Liver (tissue), 9 donors: ENCODE results near the gene GPR161. TPM values are rescaled to one million over a fixed set of nuclear protein-coding genes. Genes with fewer than 3 reads are reported as not detected.

Experiments used
- DNase-seq: peaks from one replicate; pipeline ENCODE4 v3.0.0-alpha.2; 2017; ENCODE audit warnings: low spot score
- H3K27ac ChIP-seq, 2 donors: one replicate each; pipeline ENCODE4 v1.7.0; 2013; ENCODE audit warnings: inconsistent platforms in 2 of 2, low read length in 2 of 2, control low read depth in 1 of 2, low read depth in 1 of 2, mild to moderate bottlenecking in 1 of 2
- H3K27me3 ChIP-seq, 4 donors: one replicate each; pipeline versions ENCODE4 v1.6.1 to v1.7.0; 2013; ENCODE audit warnings: low read length in 3 of 4, inconsistent platforms in 1 of 4, mild to moderate bottlenecking in 1 of 4, moderate library complexity in 1 of 4; ENCODE audit not compliant: control insufficient read depth in 4 of 4, insufficient read depth in 4 of 4
- H3K36me3 ChIP-seq, 4 donors: one replicate each; pipeline versions ENCODE4 v1.6.1 to v1.7.0; 2013; ENCODE audit warnings: low read length in 3 of 4, mild to moderate bottlenecking in 3 of 4, low read depth in 1 of 4, moderate library complexity in 1 of 4; ENCODE audit not compliant: control insufficient read depth in 4 of 4, insufficient read depth in 3 of 4
- H3K4me1 ChIP-seq, 4 donors: one replicate each; pipeline versions ENCODE4 v1.6.1 to v1.7.0; 2013; ENCODE audit warnings: low read length in 3 of 4, mild to moderate bottlenecking in 3 of 4, moderate library complexity in 1 of 4; ENCODE audit not compliant: control insufficient read depth in 4 of 4, insufficient read depth in 4 of 4
- H3K4me3 ChIP-seq, 3 donors: one replicate each; pipeline versions ENCODE4 v1.6.1 to v1.7.0; 2013; ENCODE audit warnings: low read length in 3 of 3, control low read depth in 1 of 3, low read depth in 1 of 3, mild to moderate bottlenecking in 1 of 3
- H3K9ac ChIP-seq, 2 donors: one replicate each; pipeline ENCODE4 v1.7.0; 2013; ENCODE audit warnings: low read length in 2 of 2, mild to moderate bottlenecking in 2 of 2, moderate library complexity in 2 of 2, control low read depth in 1 of 2, low read depth in 1 of 2
- H3K9me3 ChIP-seq, 4 donors: one replicate each; pipeline versions ENCODE4 v1.6.1 to v1.7.0; 2013; ENCODE audit warnings: low read length in 3 of 4; ENCODE audit not compliant: control insufficient read depth in 4 of 4
- ATF3 ChIP-seq: IDR thresholded peaks from 2 replicates; pipeline ENCODE4 v1.6.1; 2016; ENCODE audit warnings: antibody characterized with exemption
- CTCF ChIP-seq: fragments of 150-350 bp; IDR thresholded peaks from 2 replicates; pipeline ENCODE4 v1.5.1; 2017; ENCODE audit warnings: improper control_type of control experiment, low read depth, low read length; ENCODE audit not compliant: missing input control
- EGR1 ChIP-seq, 2 donors: IDR thresholded peaks; 2 replicates each; pipeline ENCODE4 v1.6.1; 2016 to 2018; ENCODE audit warnings: antibody characterized with exemption in 2 of 2, low read depth in 2 of 2
- GABPA ChIP-seq, 2 donors: IDR thresholded peaks in 1 of 2; conservative IDR thresholded peaks in 1 of 2; 2 replicates each; pipeline ENCODE4 v1.6.1; 2016; ENCODE audit warnings: antibody characterized with exemption in 2 of 2, mild to moderate bottlenecking in 1 of 2, moderate library complexity in 1 of 2
- HNF4A ChIP-seq, 2 donors: conservative IDR thresholded peaks; 2 replicates each; pipeline ENCODE4 v1.6.1; 2016; ENCODE audit warnings: antibody characterized with exemption in 2 of 2, mild to moderate bottlenecking in 2 of 2
- HNF4G ChIP-seq: IDR thresholded peaks from 2 replicates; pipeline ENCODE4 v1.6.1; 2016; ENCODE audit warnings: antibody characterized with exemption
- JUND ChIP-seq, 2 donors: IDR thresholded peaks; 2 replicates each; pipeline ENCODE4 v1.6.1; 2016; ENCODE audit warnings: antibody characterized with exemption in 2 of 2
- MAX ChIP-seq: IDR thresholded peaks from 2 replicates; pipeline ENCODE4 v1.6.1; 2016; ENCODE audit warnings: antibody characterized with exemption
- NR2F2 ChIP-seq: IDR thresholded peaks from 2 replicates; pipeline ENCODE4 v1.6.1; 2016; ENCODE audit warnings: antibody characterized with exemption
- RAD21 ChIP-seq, 2 donors: IDR thresholded peaks; 2 replicates each; pipeline ENCODE4 v1.6.1; 2016; ENCODE audit warnings: antibody characterized with exemption in 2 of 2, mild to moderate bottlenecking in 2 of 2
- REST ChIP-seq: IDR thresholded peaks from 2 replicates; pipeline ENCODE4 v1.6.1; 2016; ENCODE audit warnings: antibody characterized with exemption, mild to moderate bottlenecking
- RXRA ChIP-seq, 2 donors: IDR thresholded peaks; 2 replicates each; pipeline ENCODE4 v1.6.1; 2017 to 2018; ENCODE audit warnings: antibody characterized with exemption in 2 of 2, mild to moderate bottlenecking in 1 of 2
- SP1 ChIP-seq: IDR thresholded peaks from 2 replicates; pipeline ENCODE4 v1.6.1; 2018; ENCODE audit warnings: antibody characterized with exemption, mild to moderate bottlenecking
- TAF1 ChIP-seq: conservative IDR thresholded peaks from 2 replicates; pipeline ENCODE4 v1.6.1; 2016; ENCODE audit warnings: antibody characterized with exemption, mild to moderate bottlenecking
- YY1 ChIP-seq: IDR thresholded peaks from 2 replicates; pipeline ENCODE4 v1.6.1; 2016; ENCODE audit warnings: antibody characterized with exemption, mild to moderate bottlenecking
- ZBTB33 ChIP-seq: IDR thresholded peaks from 2 replicates; pipeline ENCODE4 v1.6.1; 2016; ENCODE audit warnings: antibody characterized with exemption
- WGBS: extraction: QIAGEN DNeasy Blood & Tissue Kit; methylation state at CpG from one replicate; pipeline ENCODE4 v1.1.7; 2013; 5-methylcytosine and 5-hydroxymethylcytosine counted together
- polyA plus RNA-seq, 2 donors: library from polyadenylated mRNA; stranded (reverse) in 1 of 2; unstranded in 1 of 2; fragments of 200-250 nt in 1 of 2; fragments of >200 nt in 1 of 2; fragmentation: Nextera tagmentation in 1 of 2; extraction: Ambion mirVana in 1 of 2; gene quantifications; one replicate each; pipeline versions ENCODE4 v1.2.1 to v1.2.3, GENCODE V29; 2013 to 2015
- total RNA-seq, 2 donors: library from RNA; depleted of rRNA; stranded (reverse); fragments of >200 nt; gene quantifications; one replicate each; pipeline ENCODE4 v1.2.3, GENCODE V29; 2014
- donor health status: healthy.
- donor health status: healthy.
- donor health status: healthy.
- donor health status: healthy.
- donor health status: healthy.

The GPR161 gene
- total and polyA plus RNA-seq, 4 donors = 0.33 to 1.1 (median 0.73) TPM

GRCh38 chr1:168180148-168180524 lies 43.4 kb upstream of the GPR161 start (continued):
- TF ChIP-seq HNF4A (conservative IDR thresholded peaks at IDR 0.05) = no peak
- no peak for TF ChIP-seq SP1

- Histone ChIP-seq H3K36me3 (no peaks in the 10 kb centered on the region), H3K9ac (peak overlapping the region; percentile 56 to 96), H3K4me1 (peaks cover 1 to 11% (median 5%) of the 10 kb centered on the region in 4 donors), H3K27ac (peak overlapping the region; percentile 84 to 90), H3K4me3 (peak overlapping the region; percentile 73 to 79 (median 75)), H3K9me3 (no peaks in the 10 kb centered on the region), H3K27me3 (no peaks in the 10 kb centered on the region)
- no peak for DNase-seq
- 9% methylated on average over 20 of the region's 20 CpGs for WGBS
- peak; percentile 45 to 48 for TF ChIP-seq HNF4A (conservative IDR thresholded peaks at IDR 0.05)
- TF ChIP-seq REST = peak; percentile 78
- no peak for TF ChIP-seq JUND (IDR thresholded peaks at IDR 0.05)
- TF ChIP-seq YY1 = peak; percentile 13
These were observed 42.9 kb upstream of the GPR161 start for GRCh38 chr1:168179438-168180147.

GRCh38 chr1:168178638-168179437 lies 42.1 kb upstream of the GPR161 start, which contains the start of gene TIPRL:
Gene TIPRL (plus strand): TSS chr1:168178962. CDS start chr1:168179078, 116 bp downstream.
- Histone ChIP-seq H3K9ac (peak within 1 kb of the TSS; percentile 80 to 96), H3K4me1 (peaks cover 1 to 11% (median 5%) of the 10 kb centered on the region in 4 donors), H3K9me3 (no peaks in the 10 kb centered on the region), H3K4me3 (peak within 1 kb of the TSS; percentile 73 to 79 (median 75)), H3K27ac (peak within 1 kb of the TSS; percentile 84 to 90), H3K36me3 (no peaks in the 10 kb centered on the region), H3K27me3 (no peaks in the 10 kb centered on the region)
- under 1% methylated on average over 56 of the region's 56 CpGs for WGBS
- peak; percentile 94 for DNase-seq
- peak; percentile 88 to 96 for TF ChIP-seq EGR1 (IDR thresholded peaks at IDR 0.05; ENCODE audit: low read depth in 2 of 2)
- peak; percentile 95 for TF ChIP-seq MAX
- peak; percentile 48 for TF ChIP-seq HNF4G
- TF ChIP-seq NR2F2 = peak; percentile 88
- TF ChIP-seq ATF3 = peak; percentile 86
- TF ChIP-seq REST = no peak
- TF ChIP-seq SP1 = peak; percentile 91
- peak; percentile 61 for TF ChIP-seq CTCF
- TF ChIP-seq RXRA (IDR thresholded peaks at IDR 0.05) = peak; percentile 71 to 88
- peak; percentile 86 for TF ChIP-seq YY1
- TF ChIP-seq GABPA (IDR thresholded peaks at IDR 0.05 in 1 of 2, conservative IDR thresholded peaks at IDR 0.05 in 1 of 2) = peak; percentile 83 to 96
- TF ChIP-seq ZBTB33 = no peak
- TF ChIP-seq JUND (IDR thresholded peaks at IDR 0.05) = peak; percentile 98
- TF ChIP-seq RAD21 (IDR thresholded peaks at IDR 0.05) = peak; percentile 67 to 69
- TF ChIP-seq TAF1 = no peak
